LNCAP (cell line): ENCODE results near the gene JPH4.

Source experiments
- CTCF ChIP-seq: fragments of 450-650 bp; IDR thresholded peaks from 2 replicates; pipeline ENCODE4 v1.5.1; 2017; ENCODE audit warnings: mild to moderate bottlenecking

JPH4 gene

GRCh38 chr14:23612802-23613201 lies 34.2 kb upstream of the JPH4 start:
- TF ChIP-seq CTCF = no peak

GRCh38 chr14:23612354-23612732 lies 33.8 kb upstream of the JPH4 start:
- TF ChIP-seq CTCF = no peak

GRCh38 chr14:23610815-23611289 lies 32.3 kb upstream of the JPH4 start:
- no peak for TF ChIP-seq CTCF

- no peak for TF ChIP-seq CTCF
Observed at GRCh38 chr14:23610090-23610814, 31.7 kb upstream of the JPH4 start.

GRCh38 chr14:23609001-23609400 lies 30.4 kb upstream of the JPH4 start:
- TF ChIP-seq CTCF = no peak

GRCh38 chr14:23608454-23608853 lies 29.9 kb upstream of the JPH4 start:
- TF ChIP-seq CTCF = no peak

GRCh38 chr14:23605931-23606585 lies 27.5 kb upstream of the JPH4 start:
- no peak for TF ChIP-seq CTCF
